ENCODE data around the gene HES1.

HES1 gene

DNA sequence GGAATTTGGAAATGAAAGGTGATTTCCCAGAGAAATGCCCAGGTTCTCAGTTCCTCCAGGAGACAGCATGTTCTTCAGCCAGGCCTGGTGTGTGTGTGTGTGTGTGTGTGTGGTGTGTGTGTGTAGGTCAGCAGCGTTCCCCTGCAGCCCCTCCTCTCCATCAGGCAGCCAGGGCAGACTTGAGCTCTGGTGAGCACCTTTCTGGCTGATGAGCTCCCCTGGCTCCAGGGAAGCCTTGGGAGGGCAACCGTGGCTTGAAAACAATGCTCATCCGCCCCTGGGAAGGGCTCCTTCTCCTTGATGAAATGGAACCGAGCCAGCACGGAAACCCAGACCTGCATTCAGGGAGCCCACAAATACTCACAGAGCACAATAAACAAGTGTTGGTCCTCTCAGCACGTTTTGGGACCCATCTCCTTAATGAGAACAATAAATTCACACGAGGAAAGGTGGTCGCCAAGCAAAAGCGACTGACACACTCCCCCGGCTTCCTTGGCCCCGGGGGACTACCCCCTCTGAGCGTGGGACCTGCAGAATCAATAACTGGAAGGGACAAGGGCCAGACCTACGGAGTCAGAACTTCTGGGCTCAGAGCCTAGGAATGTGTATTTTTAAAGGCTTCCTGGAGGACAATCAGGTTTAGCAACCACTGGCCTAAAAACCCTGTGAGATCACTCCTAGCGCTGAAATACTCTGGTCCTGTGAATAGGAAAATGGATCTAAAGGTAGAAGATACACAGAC, 38.6 kb upstream of the HES1 start:
- TF ChIP-seq, protein P1, sequence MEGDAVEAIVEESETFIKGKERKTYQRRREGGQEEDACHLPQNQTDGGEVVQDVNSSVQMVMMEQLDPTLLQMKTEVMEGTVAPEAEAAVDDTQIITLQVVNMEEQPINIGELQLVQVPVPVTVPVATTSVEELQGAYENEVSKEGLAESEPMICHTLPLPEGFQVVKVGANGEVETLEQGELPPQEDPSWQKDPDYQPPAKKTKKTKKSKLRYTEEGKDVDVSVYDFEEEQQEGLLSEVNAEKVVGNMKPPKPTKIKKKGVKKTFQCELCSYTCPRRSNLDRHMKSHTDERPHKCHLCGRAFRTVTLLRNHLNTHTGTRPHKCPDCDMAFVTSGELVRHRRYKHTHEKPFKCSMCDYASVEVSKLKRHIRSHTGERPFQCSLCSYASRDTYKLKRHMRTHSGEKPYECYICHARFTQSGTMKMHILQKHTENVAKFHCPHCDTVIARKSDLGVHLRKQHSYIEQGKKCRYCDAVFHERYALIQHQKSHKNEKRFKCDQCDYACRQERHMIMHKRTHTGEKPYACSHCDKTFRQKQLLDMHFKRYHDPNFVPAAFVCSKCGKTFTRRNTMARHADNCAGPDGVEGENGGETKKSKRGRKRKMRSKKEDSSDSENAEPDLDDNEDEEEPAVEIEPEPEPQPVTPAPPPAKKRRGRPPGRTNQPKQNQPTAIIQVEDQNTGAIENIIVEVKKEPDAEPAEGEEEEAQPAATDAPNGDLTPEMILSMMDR (conservative IDR thresholded peaks at IDR 0.05; ENCODE audit: low read length): no peak
- DNase-seq (ENCODE audit: low read depth): no peak
- no peak overlapping the region for H3K4me3 ChIP-seq (ENCODE audit: low read length)

GRCh38 chr3:194098081-194098842, 37.7 kb upstream of the HES1 start:
- H3K4me3 ChIP-seq (ENCODE audit: low read length): no peak overlapping the region
- DNase-seq (ENCODE audit: low read depth): no peak
- TF ChIP-seq, protein P1 (conservative IDR thresholded peaks at IDR 0.05; ENCODE audit: low read length): no peak

DNA sequence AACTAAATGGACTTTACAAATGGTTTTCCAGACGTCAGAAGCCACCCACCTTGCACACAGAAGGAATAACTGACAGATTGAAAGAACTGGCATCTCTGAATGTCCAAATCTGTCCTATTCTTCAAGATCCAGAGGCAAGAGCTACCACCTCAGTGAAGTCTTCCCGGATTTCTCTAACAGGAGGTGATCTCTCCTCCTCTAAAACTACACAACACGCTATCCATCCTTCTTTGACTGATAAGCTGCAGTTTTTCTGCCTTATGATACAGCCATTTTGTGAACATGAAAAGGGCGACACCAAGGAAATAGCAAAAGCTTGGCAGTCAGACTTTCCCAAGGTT, 37.1 kb upstream of the HES1 start:
- DNase-seq (ENCODE audit: low read depth): no peak
- TF ChIP-seq, protein P1 (conservative IDR thresholded peaks at IDR 0.05; ENCODE audit: low read length): no peak
- no peak overlapping the region for H3K4me3 ChIP-seq (ENCODE audit: low read length)

DNA sequence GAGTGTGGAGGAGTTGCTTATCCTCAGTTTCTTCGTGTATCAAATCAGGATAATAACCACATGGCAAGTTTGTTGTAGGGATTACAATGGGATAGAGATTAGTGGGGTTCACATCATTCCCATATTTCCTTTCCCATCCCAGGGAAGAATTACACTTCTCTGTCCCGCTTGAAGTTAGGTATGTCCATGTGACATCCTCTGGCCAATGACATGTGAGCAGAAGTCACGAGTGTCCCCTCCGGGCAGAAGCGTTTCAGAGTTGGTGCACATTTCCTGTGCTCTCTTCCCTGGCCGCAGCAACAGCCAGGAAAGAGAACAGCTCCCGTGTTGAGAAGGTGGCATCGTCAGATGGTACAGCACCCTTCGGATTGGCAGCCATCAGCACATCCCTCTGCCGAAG, 36.7 kb upstream of the HES1 start:
- TF ChIP-seq, protein P1 (conservative IDR thresholded peaks at IDR 0.05; ENCODE audit: low read length): no peak
- DNase-seq (ENCODE audit: low read depth): no peak
- H3K4me3 ChIP-seq (ENCODE audit: low read length): no peak overlapping the region

DNA sequence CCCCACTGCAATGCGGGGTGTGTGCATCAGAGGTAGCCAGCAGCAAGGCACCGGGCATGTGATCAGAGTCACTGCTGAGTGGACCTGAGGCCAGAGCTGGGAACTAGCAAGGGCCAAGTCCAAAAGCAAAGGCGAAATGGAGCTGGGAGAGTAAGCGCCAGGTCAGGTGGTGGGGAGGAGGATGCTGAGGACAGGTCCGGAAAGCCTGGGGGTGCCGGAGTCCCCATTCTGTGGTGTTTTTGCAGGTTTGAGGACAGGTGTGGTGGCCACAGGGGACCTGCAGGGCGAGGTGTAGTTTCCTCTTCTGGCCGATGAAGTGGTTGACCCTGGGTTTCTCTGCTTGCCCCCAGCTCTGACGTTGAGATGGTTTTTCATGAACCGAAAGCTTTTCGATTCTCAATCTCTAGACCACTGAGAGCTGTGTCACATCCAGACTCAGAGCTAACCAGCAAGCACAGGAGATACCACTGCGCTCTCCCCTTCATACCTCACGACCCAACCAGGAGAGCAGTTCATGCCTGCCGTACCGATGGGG, 35.0 kb upstream of the HES1 start:
- TF ChIP-seq, protein P1 (conservative IDR thresholded peaks at IDR 0.05; ENCODE audit: low read length): no peak
- no peak for DNase-seq (ENCODE audit: low read depth)
- no peak overlapping the region for H3K4me3 ChIP-seq (ENCODE audit: low read length)

DNA sequence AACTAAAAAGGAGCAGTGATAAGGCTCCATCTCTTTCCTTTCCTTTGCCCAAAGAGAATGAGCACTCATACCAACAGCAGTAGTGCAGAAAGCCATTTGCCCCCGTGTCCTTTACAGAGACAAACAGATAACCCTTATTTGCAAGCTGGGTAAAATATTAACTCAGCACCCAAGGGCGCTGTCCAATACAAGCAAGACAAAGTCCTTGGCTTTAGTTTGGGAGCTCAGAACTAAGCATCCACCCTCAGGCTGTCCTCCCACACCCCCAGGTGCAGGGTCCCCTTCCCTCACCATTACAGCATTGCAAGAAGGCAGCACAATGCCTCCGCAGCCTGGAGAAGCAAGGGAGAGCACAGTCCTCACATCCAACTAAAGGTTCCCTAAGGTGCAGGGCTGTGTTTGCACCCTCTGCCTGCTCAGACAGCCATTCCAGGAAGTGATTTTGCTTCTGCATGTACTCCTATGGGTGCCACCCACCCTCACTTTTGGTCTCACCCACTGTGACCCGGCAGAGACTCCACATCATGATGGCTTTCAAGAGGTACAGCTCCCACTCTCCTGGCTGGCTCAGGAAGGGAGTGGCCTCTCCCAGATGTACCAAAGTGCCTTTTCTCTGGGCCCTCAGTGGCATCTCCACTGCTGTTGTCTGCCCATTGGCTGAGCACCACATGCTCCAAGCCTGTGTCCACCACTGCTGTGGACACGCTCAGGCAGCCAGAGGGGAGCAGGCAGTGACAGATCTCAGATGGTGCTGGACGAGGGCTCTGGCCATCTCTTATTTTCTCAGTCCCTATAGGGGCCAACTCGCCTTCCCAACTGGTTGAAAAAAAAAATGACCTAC, 34.1 kb upstream of the HES1 start:
- TF ChIP-seq, protein P1 (conservative IDR thresholded peaks at IDR 0.05; ENCODE audit: low read length): no peak
- no peak for DNase-seq (ENCODE audit: low read depth)
- H3K4me3 ChIP-seq (ENCODE audit: low read length): no peak overlapping the region

All from AG10803 (cell line).